HepG2 (cell line): ENCODE measurements around the gene CAT. TPM values are rescaled to one million over a fixed set of nuclear protein-coding genes. Genes with fewer than 3 reads are reported as not detected.

Source experiments
- CBX2 ChIP-seq, 2 experiments: fragments of 200-600 bp in 1 of 2; sonication (generic); formaldehyde crosslinking in 1 of 2; IDR thresholded peaks; 2 replicates each; pipeline versions ENCODE4 v1.7.0 to v1.8.1; 2018 to 2022; ENCODE audit warnings: low read depth in 2 of 2, low read length in 1 of 2, mild to moderate bottlenecking in 1 of 2, missing genetic modification reagents in 1 of 2
- CC2D1A ChIP-seq: sonication (generic); formaldehyde crosslinking; IDR thresholded peaks from 2 replicates; pipeline ENCODE4 v1.8.1; 2023; ENCODE audit warnings: mild to moderate bottlenecking, missing genetic modification reagents
- DPF2 ChIP-seq: sonication (generic); formaldehyde crosslinking; IDR thresholded peaks from 2 replicates; pipeline ENCODE4 v1.4.0; 2020; ENCODE audit warnings: mild to moderate bottlenecking, low read depth, missing genetic modification reagents, borderline replicate concordance
- FOXJ3 ChIP-seq: sonication (generic); formaldehyde crosslinking; IDR thresholded peaks from 2 replicates; pipeline ENCODE4 v1.4.0; 2020; ENCODE audit warnings: missing genetic modification reagents, mild to moderate bottlenecking, borderline replicate concordance
- GFI1 ChIP-seq: sonication (generic); formaldehyde crosslinking; IDR thresholded peaks from 2 replicates; pipeline ENCODE4 v1.5.0; 2020; ENCODE audit warnings: missing genetic modification reagents, mild to moderate bottlenecking, borderline replicate concordance
- HMGXB3 ChIP-seq: sonication (generic); formaldehyde crosslinking; IDR thresholded peaks from 2 replicates; pipeline ENCODE4 v1.4.0; 2020; ENCODE audit warnings: missing genetic modification reagents, borderline replicate concordance
- IRF1 ChIP-seq: sonication (generic); formaldehyde crosslinking; IDR thresholded peaks from 2 replicates; pipeline ENCODE4 v1.4.0; 2020; ENCODE audit warnings: low read depth, mild to moderate bottlenecking, missing genetic modification reagents
- MED8 ChIP-seq: sonication (generic); formaldehyde crosslinking; IDR thresholded peaks from 2 replicates; pipeline ENCODE4 v1.8.1; 2023; ENCODE audit warnings: mild to moderate bottlenecking, missing genetic modification reagents; ENCODE audit not compliant: insufficient replicate concordance
- MYC ChIP-seq: sonication (generic); formaldehyde crosslinking; IDR thresholded peaks from 2 replicates; pipeline ENCODE4 v1.9.0; 2021; ENCODE audit warnings: missing genetic modification reagents, borderline replicate concordance
- NCOA1 ChIP-seq: sonication (generic); formaldehyde crosslinking; IDR thresholded peaks from 2 replicates; pipeline ENCODE4 v1.9.0; 2021; ENCODE audit warnings: missing genetic modification reagents
- NFE2 ChIP-seq: sonication (generic); formaldehyde crosslinking; IDR thresholded peaks from 2 replicates; pipeline ENCODE4 v1.4.0; 2020; ENCODE audit warnings: missing genetic modification reagents
- NR2F1 ChIP-seq, 2 experiments: fragments of 450-650 bp in 1 of 2; formaldehyde crosslinking in 1 of 2; IDR thresholded peaks; 2 replicates each; pipeline versions ENCODE4 v1.5.0 to v1.6.1; 2016 to 2020; ENCODE audit warnings: mild to moderate bottlenecking in 1 of 2, missing compliant biosample characterization in 1 of 2, missing genetic modification reagents in 1 of 2, moderate library complexity in 1 of 2
- REL ChIP-seq: sonication (generic); formaldehyde crosslinking; conservative IDR thresholded peaks from 2 replicates; pipeline ENCODE4 v1.8.0; 2022; ENCODE audit warnings: mild to moderate bottlenecking, missing genetic modification reagents, moderate library complexity
- SALL1 ChIP-seq: sonication (generic); formaldehyde crosslinking; IDR thresholded peaks from 2 replicates; pipeline ENCODE4 v1.8.0; 2022; ENCODE audit warnings: mild to moderate bottlenecking, missing genetic modification reagents
- SOX6 ChIP-seq, 2 experiments: fragments of 450-650 bp in 1 of 2; sonication (generic) in 1 of 2; formaldehyde crosslinking in 1 of 2; IDR thresholded peaks; 2 replicates each; pipeline versions ENCODE4 v1.4.0 to v1.6.1; 2017 to 2020; ENCODE audit warnings: antibody characterized with exemption in 1 of 2, mild to moderate bottlenecking in 1 of 2, missing genetic modification reagents in 1 of 2
- TCF7L2 ChIP-seq: IDR thresholded peaks from 2 replicates; pipeline ENCODE4 v1.6.1; 2011; ENCODE audit warnings: mild to moderate bottlenecking, low read depth, low read length, moderate library complexity
- YEATS2 ChIP-seq: sonication (generic); formaldehyde crosslinking; IDR thresholded peaks from 2 replicates; pipeline ENCODE4 v1.4.0; 2020; ENCODE audit warnings: missing genetic modification reagents, borderline replicate concordance
- ZBTB37 ChIP-seq: sonication (generic); formaldehyde crosslinking; IDR thresholded peaks from 2 replicates; pipeline ENCODE4 v1.4.0; 2020; ENCODE audit warnings: mild to moderate bottlenecking, missing genetic modification reagents
- ZFP1 ChIP-seq: IDR thresholded peaks from 2 replicates; pipeline ENCODE4 v1.6.1; 2016
- ZKSCAN1 ChIP-seq: fragments of 150-350 bp; IDR thresholded peaks from 2 replicates; pipeline ENCODE4 v1.6.1; 2014; ENCODE audit warnings: low read length
- ZNF460 ChIP-seq: sonication (generic); formaldehyde crosslinking; IDR thresholded peaks from 2 replicates; pipeline ENCODE4 v1.5.1; 2020; ENCODE audit warnings: missing genetic modification reagents, mild to moderate bottlenecking, borderline replicate concordance
- ZNF543 ChIP-seq: sonication (generic); formaldehyde crosslinking; IDR thresholded peaks from 2 replicates; pipeline ENCODE4 v1.4.0; 2020; ENCODE audit warnings: mild to moderate bottlenecking, missing genetic modification reagents
- ZNF557 ChIP-seq: sonication (generic); formaldehyde crosslinking; IDR thresholded peaks from 2 replicates; pipeline ENCODE4 v1.4.0; 2020; ENCODE audit warnings: missing genetic modification reagents
- polyA plus RNA-seq, 8 experiments: library from polyadenylated mRNA; depleted of rRNA in 3 of 8; stranded (reverse) in 7 of 8; unstranded in 1 of 8; fragments of >200 nt; fragmentation: Illumina TruSeq in 4 of 8; extraction: Trizol in 4 of 8; gene quantifications; 2 replicates each; pipeline versions ENCODE4 v1.2.1 to v1.2.3, GENCODE V29; 2011 to 2016; ENCODE audit warnings: low read depth in 4 of 8, missing spikeins in 1 of 8, mixed read lengths in 1 of 8; ENCODE audit not compliant: insufficient read depth in 1 of 8
- total RNA-seq, 5 experiments: library from RNA; depleted of rRNA; stranded (reverse); fragments of >200 nt; fragmentation: Illumina TruSeq; extraction: Trizol; gene quantifications; 2 replicates each; pipeline ENCODE4 v1.2.3, GENCODE V29; 2016; ENCODE audit warnings: low read depth in 1 of 5

The CAT gene
- total and polyA plus RNA-seq, 2 of the 13 experiments (the other 11 are each of a cell fraction or from before 2014, with no cell fraction given) = 107 to 136 TPM

DNA sequence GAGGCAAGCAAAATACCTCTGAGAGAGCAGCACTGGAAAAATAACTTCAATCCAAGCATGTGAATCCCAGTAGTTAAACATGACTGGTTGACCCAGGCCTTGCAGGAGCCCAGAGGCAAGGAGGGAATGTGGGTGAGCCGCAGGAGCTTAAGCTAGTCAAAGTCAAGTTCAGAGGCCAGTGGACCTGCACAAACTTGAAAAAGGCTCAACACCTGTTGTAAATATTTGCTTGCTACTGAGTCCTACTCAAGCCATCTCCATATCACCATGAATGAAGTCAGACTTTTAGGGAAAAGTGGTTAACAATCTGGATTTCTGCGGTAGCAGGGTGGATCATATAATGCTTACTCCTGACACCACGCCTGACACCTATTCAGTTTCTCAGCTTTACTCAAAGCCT is 4.8 kb upstream of the CAT start (continued):
- no peak for TF ChIP-seq CBX2 (IDR thresholded peaks at IDR 0.05; ENCODE audit: low read depth, low read length)
- TF ChIP-seq CBX2 (CRISPR knock-in tag; IDR thresholded peaks at IDR 0.05; ENCODE audit: low read depth) = no peak
- no peak for TF ChIP-seq ZBTB37 (CRISPR knock-in tag)
- TF ChIP-seq YEATS2 (CRISPR knock-in tag) = no peak
- no peak for TF ChIP-seq ZNF557 (CRISPR knock-in tag)
- no peak for TF ChIP-seq ZFP1 (CRISPR knock-in tag)
- no peak for TF ChIP-seq CC2D1A
- TF ChIP-seq ZKSCAN1 = no peak
- TF ChIP-seq NCOA1 (CRISPR knock-in tag) = no peak
- TF ChIP-seq ZNF460 (CRISPR knock-in tag) = no peak
- no peak for TF ChIP-seq MED8 (CRISPR knock-in tag)
- no peak for TF ChIP-seq SOX6 (IDR thresholded peaks at IDR 0.05)
- TF ChIP-seq SOX6 (CRISPR knock-in tag; IDR thresholded peaks at IDR 0.05) = peak; percentile 66
- peak; percentile 25; the same call in 1 of the 2 replicates for TF ChIP-seq GFI1
- no peak for TF ChIP-seq IRF1 (CRISPR knock-in tag)
- no peak for TF ChIP-seq DPF2 (CRISPR knock-in tag)
- no peak for TF ChIP-seq MYC (CRISPR knock-in tag)
- TF ChIP-seq NR2F1 (CRISPR knock-in tag; IDR thresholded peaks at IDR 0.05) = 0 out of 4 replicates have a peak, but pooled peaks of 1 of the 2 experiments have one; percentile 12
- TF ChIP-seq ZNF543 (CRISPR knock-in tag) = 0 out of 2 replicates have a peak, but pooled peaks have one; percentile 42
- peak; percentile 29; the same call in 1 of the 2 replicates for TF ChIP-seq FOXJ3 (CRISPR knock-in tag)
- no peak for TF ChIP-seq NFE2 (CRISPR knock-in tag)
- 0 out of 2 replicates have a peak, but pooled peaks have one; percentile 28 for TF ChIP-seq HMGXB3 (CRISPR knock-in tag)
- peak; percentile 73; the same call in 1 of the 2 replicates for TF ChIP-seq SALL1 (CRISPR knock-in tag)
- no peak for TF ChIP-seq REL (CRISPR knock-in tag)
- TF ChIP-seq TCF7L2 = no peak
